ENCODE results near the gene NPR1.

DNA sequence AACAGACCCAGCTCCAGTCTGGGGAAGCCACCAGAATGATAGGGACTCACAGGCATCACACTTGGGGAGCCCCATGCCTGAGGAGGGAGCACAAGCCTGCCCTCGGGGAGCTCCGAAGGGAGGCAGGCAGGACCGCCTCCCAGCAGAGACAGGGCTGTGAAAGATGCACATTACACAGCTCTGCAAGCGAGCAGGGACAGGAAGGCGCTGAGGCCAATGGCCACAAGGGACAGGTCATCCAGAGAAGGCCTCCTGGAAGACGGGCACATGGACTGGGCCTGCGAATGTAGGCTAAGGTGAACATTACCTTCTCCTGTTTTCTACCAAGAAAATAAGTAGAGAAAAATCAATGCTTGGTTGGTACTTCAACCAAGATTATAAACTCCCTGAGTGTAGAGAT lies 4.2 kb downstream of the NPR1 start:
- TF ChIP-seq, protein P1, sequence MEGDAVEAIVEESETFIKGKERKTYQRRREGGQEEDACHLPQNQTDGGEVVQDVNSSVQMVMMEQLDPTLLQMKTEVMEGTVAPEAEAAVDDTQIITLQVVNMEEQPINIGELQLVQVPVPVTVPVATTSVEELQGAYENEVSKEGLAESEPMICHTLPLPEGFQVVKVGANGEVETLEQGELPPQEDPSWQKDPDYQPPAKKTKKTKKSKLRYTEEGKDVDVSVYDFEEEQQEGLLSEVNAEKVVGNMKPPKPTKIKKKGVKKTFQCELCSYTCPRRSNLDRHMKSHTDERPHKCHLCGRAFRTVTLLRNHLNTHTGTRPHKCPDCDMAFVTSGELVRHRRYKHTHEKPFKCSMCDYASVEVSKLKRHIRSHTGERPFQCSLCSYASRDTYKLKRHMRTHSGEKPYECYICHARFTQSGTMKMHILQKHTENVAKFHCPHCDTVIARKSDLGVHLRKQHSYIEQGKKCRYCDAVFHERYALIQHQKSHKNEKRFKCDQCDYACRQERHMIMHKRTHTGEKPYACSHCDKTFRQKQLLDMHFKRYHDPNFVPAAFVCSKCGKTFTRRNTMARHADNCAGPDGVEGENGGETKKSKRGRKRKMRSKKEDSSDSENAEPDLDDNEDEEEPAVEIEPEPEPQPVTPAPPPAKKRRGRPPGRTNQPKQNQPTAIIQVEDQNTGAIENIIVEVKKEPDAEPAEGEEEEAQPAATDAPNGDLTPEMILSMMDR (IDR thresholded peaks at IDR 0.05) = no peak
- TF ChIP-seq CHD2 (IDR thresholded peaks at IDR 0.05; ENCODE audit: low read length, partially characterized antibody) (no peak), BHLHE40 (IDR thresholded peaks at IDR 0.05; ENCODE audit: low read depth, low read length) (no peak), KDM5A (IDR thresholded peaks at IDR 0.05) (no peak), MAFK (IDR thresholded peaks at IDR 0.05; ENCODE audit: partially characterized antibody) (no peak), JUN (IDR thresholded peaks at IDR 0.05) (no peak), POLR2A (IDR thresholded peaks at IDR 0.05; ENCODE audit: low read length) (no peak), RAD21 (conservative IDR thresholded peaks at IDR 0.05 in 1 of 2, IDR thresholded peaks at IDR 0.05 in 1 of 2) (no peak), SMC3 (IDR thresholded peaks at IDR 0.05) (no peak), CBX8 (IDR thresholded peaks at IDR 0.05) (no peak), TFCP2L1 (CRISPR knock-in tag; IDR thresholded peaks at IDR 0.05) (no peak), RCOR1 (IDR thresholded peaks at IDR 0.05; ENCODE audit: low read depth, low read length) (no peak)
